GM19395 (cell line): ENCODE results near the gene CMTR1.
"Not testable (repeated sequence)": the region's sequence is repeated elsewhere in the genome, so short reads cannot be mapped to it uniquely, and the experiment has no call there.

Experiments
- ATAC-seq: cut with Tn5 transposase; IDR thresholded peaks from one replicate; pipeline ENCODE4 v1.9.1; 2021; ENCODE audit warnings: mild to moderate bottlenecking, moderate library complexity; ENCODE audit not compliant: unreplicated experiment

Gene CMTR1

GRCh38 chr6:37491171-37491829 lies 58.3 kb downstream of the CMTR1 start:
- ATAC-seq, result no peak

- no peak for ATAC-seq
Measured at GRCh38 chr6:37491830-37492208, 58.8 kb downstream of the CMTR1 start.

GRCh38 chr6:37492236-37492972 lies 59.4 kb downstream of the CMTR1 start:
- ATAC-seq, result no peak

GRCh38 chr6:37492991-37493660 lies 60.1 kb downstream of the CMTR1 start:
- ATAC-seq, result no peak

GRCh38 chr6:37493661-37493995 lies 60.6 kb downstream of the CMTR1 start:
- ATAC-seq, result no peak

- no peak for ATAC-seq
Measured at GRCh38 chr6:37495244-37495934, 62.4 kb downstream of the CMTR1 start.

GRCh38 chr6:37496951-37497885 lies 64.2 kb downstream of the CMTR1 start:
- ATAC-seq, result no peak

- peak; percentile 82 for ATAC-seq
Measured at GRCh38 chr6:37499433-37500293, 66.6 kb downstream of the CMTR1 start, which contains the start of gene CCDC167. Gene CCDC167 (minus strand): TSS chr6:37499893. CDS start chr6:37499863, 30 bp downstream.

- ATAC-seq, result no peak
Measured at GRCh38 chr6:37500294-37500608, 67.2 kb downstream of the CMTR1 start.

- not testable (repeated sequence) for ATAC-seq
Measured at GRCh38 chr6:37500904-37501303, 67.9 kb downstream of the CMTR1 start.

GRCh38 chr6:37501632-37502491 lies 68.8 kb downstream of the CMTR1 start:
- ATAC-seq, result no peak

GRCh38 chr6:37502703-37503291 lies 69.8 kb downstream of the CMTR1 start:
- ATAC-seq, result no peak

GRCh38 chr6:37503309-37503965 lies 70.4 kb downstream of the CMTR1 start:
- ATAC-seq, result no peak

- no peak for ATAC-seq
Measured at GRCh38 chr6:37504024-37504423, 71.0 kb downstream of the CMTR1 start.

GRCh38 chr6:37506479-37506878 lies 73.5 kb downstream of the CMTR1 start:
- no peak for ATAC-seq

GRCh38 chr6:37507077-37507476 lies 74.1 kb downstream of the CMTR1 start:
- no peak for ATAC-seq

- no peak for ATAC-seq
Measured at GRCh38 chr6:37507690-37508421, 74.8 kb downstream of the CMTR1 start.
